NCI-H2196 (cell line): ENCODE data around the gene SLC2A13.
"Not testable (repeated sequence)": the region's sequence is repeated elsewhere in the genome, so short reads cannot be mapped to it uniquely, and the experiment has no call there.

Source experiments
- DNase-seq: peaks from one replicate; lab custom pipeline; 2025; ENCODE audit not compliant: unreplicated experiment; lab: John Stamatoyannopoulos, UW

SLC2A13 gene

GRCh38 chr12:39931231-39931630, 174.7 kb downstream of the SLC2A13 start:
- DNase-seq, result no peak

GRCh38 chr12:39930101-39930500, 175.8 kb downstream of the SLC2A13 start:
- DNase-seq, result no peak

GRCh38 chr12:39928181-39928899, 177.5 kb downstream of the SLC2A13 start:
- no peak for DNase-seq

GRCh38 chr12:39923364-39923763, 182.5 kb downstream of the SLC2A13 start:
- DNase-seq, result no peak

- not testable (repeated sequence) for DNase-seq
Measured at GRCh38 chr12:39922598-39922997, 183.3 kb downstream of the SLC2A13 start.

- DNase-seq, result no peak
Measured at GRCh38 chr12:39920647-39921046, 185.2 kb downstream of the SLC2A13 start.

GRCh38 chr12:39920222-39920621, 185.7 kb downstream of the SLC2A13 start:
- no peak for DNase-seq

- no peak for DNase-seq
Measured at GRCh38 chr12:39919790-39920189, 186.1 kb downstream of the SLC2A13 start.

GRCh38 chr12:39915249-39915648, 190.6 kb downstream of the SLC2A13 start:
- DNase-seq, result no peak

- DNase-seq, result peak; percentile 5
Measured at GRCh38 chr12:39912211-39912980, 193.5 kb downstream of the SLC2A13 start.

- DNase-seq, result no peak
Measured at GRCh38 chr12:39906237-39906636, 199.6 kb downstream of the SLC2A13 start.

- no peak for DNase-seq
Measured at GRCh38 chr12:39905152-39905551, 200.7 kb downstream of the SLC2A13 start.

GRCh38 chr12:39902821-39903220, 203.1 kb downstream of the SLC2A13 start:
- no peak for DNase-seq

GRCh38 chr12:39897315-39897714, 208.6 kb downstream of the SLC2A13 start:
- no peak for DNase-seq

GRCh38 chr12:39893388-39893787, 212.5 kb downstream of the SLC2A13 start:
- not testable (repeated sequence) for DNase-seq

- DNase-seq, result no peak
Measured at GRCh38 chr12:39892146-39892545, 213.7 kb downstream of the SLC2A13 start.

GRCh38 chr12:39887856-39888255, 218.0 kb downstream of the SLC2A13 start:
- DNase-seq, result no peak

- no peak for DNase-seq
Measured at GRCh38 chr12:39886106-39886505, 219.8 kb downstream of the SLC2A13 start.

GRCh38 chr12:39884616-39885125, 221.2 kb downstream of the SLC2A13 start:
- no peak for DNase-seq

- DNase-seq, result no peak
Measured at GRCh38 chr12:39883411-39883810, 222.5 kb downstream of the SLC2A13 start.

GRCh38 chr12:39878753-39879152, 227.1 kb downstream of the SLC2A13 start:
- DNase-seq, result no peak

- no peak for DNase-seq
Measured at GRCh38 chr12:39875721-39876120, 230.2 kb downstream of the SLC2A13 start.
